Activated CD8-positive, alpha-beta memory T cell treated with anti-CD3 and anti-CD28 coated beads, Interleukin-2, amount 50 U/mL, for 1 hour (primary cell): ENCODE data around the gene XYLT1.

ENCODE experiments used
- DNase-seq: peaks from one replicate; pipeline ENCODE4 v3.0.0-alpha.2; 2020; ENCODE audit errors: extremely low read depth

Gene XYLT1

GRCh38 chr16:17258848-17259713, 211.7 kb downstream of the XYLT1 start:
- DNase-seq, result no peak

- DNase-seq, result no peak
These were observed 212.6 kb downstream of the XYLT1 start for GRCh38 chr16:17258077-17258599.

- DNase-seq, result no peak
These were observed 213.2 kb downstream of the XYLT1 start for GRCh38 chr16:17257426-17258023.

- DNase-seq, result no peak
These were observed 218.1 kb downstream of the XYLT1 start for GRCh38 chr16:17252701-17253100.

GRCh38 chr16:17252064-17252463, 218.7 kb downstream of the XYLT1 start:
- no peak for DNase-seq

GRCh38 chr16:17251496-17251895, 219.3 kb downstream of the XYLT1 start:
- DNase-seq, result no peak

- DNase-seq, result no peak
These were observed 223.6 kb downstream of the XYLT1 start for GRCh38 chr16:17246974-17247732.

- no peak for DNase-seq
These were observed 224.4 kb downstream of the XYLT1 start for GRCh38 chr16:17246268-17246885.

- no peak for DNase-seq
These were observed 225.0 kb downstream of the XYLT1 start for GRCh38 chr16:17245776-17246175.

- DNase-seq, result no peak
These were observed 225.7 kb downstream of the XYLT1 start for GRCh38 chr16:17244872-17245551.

- DNase-seq, result no peak
These were observed 229.4 kb downstream of the XYLT1 start for GRCh38 chr16:17241264-17241835.

- no peak for DNase-seq
These were observed 232.3 kb downstream of the XYLT1 start for GRCh38 chr16:17238285-17239028.

- DNase-seq, result no peak
These were observed 233.3 kb downstream of the XYLT1 start for GRCh38 chr16:17237350-17237944.

- DNase-seq, result no peak
These were observed 235.5 kb downstream of the XYLT1 start for GRCh38 chr16:17235147-17235815.

- no peak for DNase-seq
These were observed 237.3 kb downstream of the XYLT1 start for GRCh38 chr16:17233318-17234002.

- DNase-seq, result no peak
These were observed 238.3 kb downstream of the XYLT1 start for GRCh38 chr16:17232487-17232886.

- no peak for DNase-seq
These were observed 238.8 kb downstream of the XYLT1 start for GRCh38 chr16:17231972-17232371.

- no peak for DNase-seq
These were observed 239.7 kb downstream of the XYLT1 start for GRCh38 chr16:17230932-17231581.
